Sigmoid colon (tissue), 7 donors: ENCODE measurements around the gene LAMB1. TPM values are rescaled to one million over a fixed set of nuclear protein-coding genes. Genes with fewer than 3 reads are reported as not detected.

ENCODE experiments used
- DNase-seq: peaks from one replicate; pipeline ENCODE4 v3.0.0-alpha.2; 2019
- H3K27ac ChIP-seq, 4 donors: fragments of 200-600 bp; sonication (generic); one replicate each; pipeline ENCODE4 v1.5.1; 2016 to 2019; ENCODE audit warnings: mild to moderate bottlenecking in 1 of 4
- H3K27me3 ChIP-seq, 3 donors: fragments of 200-600 bp; sonication (generic); one replicate each; pipeline ENCODE4 v1.5.1; 2019; ENCODE audit warnings: mild to moderate bottlenecking in 1 of 3
- H3K36me3 ChIP-seq, 4 donors: fragments of 200-600 bp; sonication (generic); one replicate each; pipeline ENCODE4 v1.5.1; 2016 to 2019
- H3K4me1 ChIP-seq, 4 donors: fragments of 200-600 bp; sonication (generic); one replicate each; pipeline ENCODE4 v1.5.1; 2017 to 2019
- H3K4me3 ChIP-seq, 4 donors: fragments of 200-600 bp; sonication (generic); one replicate each; pipeline ENCODE4 v1.5.1; 2017 to 2019; ENCODE audit warnings: mild to moderate bottlenecking in 2 of 4, moderate library complexity in 1 of 4
- H3K9me3 ChIP-seq, 4 donors: fragments of 200-600 bp in 3 of 4; sonication (generic) in 3 of 4; one replicate each; pipeline versions ENCODE4 v1.5.1 to v1.6.1; 2013 to 2019
- EP300 ChIP-seq, 4 donors: sonication (generic); formaldehyde crosslinking; IDR thresholded peaks; one replicate each; pipeline ENCODE4 v1.6.1; 2017; ENCODE audit warnings: antibody characterized with exemption in 4 of 4
- POLR2A ChIP-seq, 2 donors: fragments of 450-650 bp; IDR thresholded peaks; one replicate each; pipeline ENCODE4 v1.6.1; 2016; ENCODE audit warnings: antibody characterized with exemption in 2 of 2, mild to moderate bottlenecking in 2 of 2, moderate library complexity in 2 of 2
- POLR2AphosphoS5 ChIP-seq, 4 donors: sonication (generic); formaldehyde crosslinking; IDR thresholded peaks; one replicate each; pipeline ENCODE4 v1.6.1; 2017; ENCODE audit warnings: antibody characterized with exemption in 4 of 4
- WGBS, 2 donors: extraction: QIAGEN DNeasy Blood & Tissue Kit; methylation state at CpG; one replicate each; pipeline ENCODE4 v1.1.7; 2013; 5-methylcytosine and 5-hydroxymethylcytosine counted together
- intact Hi-C: fragments of 100-400 bp; cut with DNase I; formaldehyde crosslinking; loops from one replicate; pipeline ENCODE4 v1.15.1; 2023
- polyA plus RNA-seq, 3 donors: library from polyadenylated mRNA; stranded (reverse); fragments of 200-250 nt; gene quantifications; one replicate each; pipeline ENCODE4 v1.2.3, GENCODE V29; 2013
- total RNA-seq, 4 donors: library from RNA; depleted of rRNA; stranded (reverse); fragments of >200 nt; gene quantifications; one replicate each; pipeline ENCODE4 v1.1.0, GENCODE V29; 2016
- TF ChIP-seq, protein P1 (sequence below), 4 experiments: fragments of 450-650 bp in 3 of 4; fragments of 200-600 bp in 1 of 4; IDR thresholded peaks; one replicate each; pipeline ENCODE4 v1.5.1; 2016 to 2019; ENCODE audit warnings: antibody characterized with exemption in 4 of 4, mild to moderate bottlenecking in 3 of 4, moderate library complexity in 2 of 4
- donor health status: healthy with polysubstance abuse.
- donor health status: Bipolar disorder and iron deficiency.
- donor health status: healthy.

Gene LAMB1
- total and polyA plus RNA-seq, 7 donors: 16.9 to 246 (median 161) TPM

DNA sequence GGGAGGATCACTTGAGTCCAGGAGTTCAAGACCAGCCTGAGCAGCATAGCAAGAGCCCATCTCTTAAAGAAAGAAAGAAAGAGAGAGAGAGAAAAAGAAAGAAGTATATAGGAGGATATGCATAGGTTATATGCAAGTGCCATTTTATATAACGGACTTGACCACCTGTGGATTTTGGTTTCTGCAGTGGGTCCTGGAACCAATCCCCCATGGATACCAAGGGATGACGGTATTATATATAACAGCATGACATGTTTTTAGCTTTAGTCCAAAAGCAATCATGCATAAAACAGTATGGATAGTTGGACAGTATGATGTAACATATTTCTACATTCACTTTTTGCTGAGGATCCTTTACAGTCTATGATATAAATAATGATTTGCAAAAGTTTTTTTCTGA, 66.6 kb downstream of the LAMB1 start:
- TF ChIP-seq, protein P1, sequence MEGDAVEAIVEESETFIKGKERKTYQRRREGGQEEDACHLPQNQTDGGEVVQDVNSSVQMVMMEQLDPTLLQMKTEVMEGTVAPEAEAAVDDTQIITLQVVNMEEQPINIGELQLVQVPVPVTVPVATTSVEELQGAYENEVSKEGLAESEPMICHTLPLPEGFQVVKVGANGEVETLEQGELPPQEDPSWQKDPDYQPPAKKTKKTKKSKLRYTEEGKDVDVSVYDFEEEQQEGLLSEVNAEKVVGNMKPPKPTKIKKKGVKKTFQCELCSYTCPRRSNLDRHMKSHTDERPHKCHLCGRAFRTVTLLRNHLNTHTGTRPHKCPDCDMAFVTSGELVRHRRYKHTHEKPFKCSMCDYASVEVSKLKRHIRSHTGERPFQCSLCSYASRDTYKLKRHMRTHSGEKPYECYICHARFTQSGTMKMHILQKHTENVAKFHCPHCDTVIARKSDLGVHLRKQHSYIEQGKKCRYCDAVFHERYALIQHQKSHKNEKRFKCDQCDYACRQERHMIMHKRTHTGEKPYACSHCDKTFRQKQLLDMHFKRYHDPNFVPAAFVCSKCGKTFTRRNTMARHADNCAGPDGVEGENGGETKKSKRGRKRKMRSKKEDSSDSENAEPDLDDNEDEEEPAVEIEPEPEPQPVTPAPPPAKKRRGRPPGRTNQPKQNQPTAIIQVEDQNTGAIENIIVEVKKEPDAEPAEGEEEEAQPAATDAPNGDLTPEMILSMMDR (IDR thresholded peaks at IDR 0.05): no peak
- TF ChIP-seq EP300 (IDR thresholded peaks at IDR 0.05): no peak
- no peak for TF ChIP-seq POLR2A (IDR thresholded peaks at IDR 0.05)
- TF ChIP-seq POLR2AphosphoS5 (IDR thresholded peaks at IDR 0.05): no peak
- H3K27me3 ChIP-seq: no peaks in the 10 kb centered on the region

DNA sequence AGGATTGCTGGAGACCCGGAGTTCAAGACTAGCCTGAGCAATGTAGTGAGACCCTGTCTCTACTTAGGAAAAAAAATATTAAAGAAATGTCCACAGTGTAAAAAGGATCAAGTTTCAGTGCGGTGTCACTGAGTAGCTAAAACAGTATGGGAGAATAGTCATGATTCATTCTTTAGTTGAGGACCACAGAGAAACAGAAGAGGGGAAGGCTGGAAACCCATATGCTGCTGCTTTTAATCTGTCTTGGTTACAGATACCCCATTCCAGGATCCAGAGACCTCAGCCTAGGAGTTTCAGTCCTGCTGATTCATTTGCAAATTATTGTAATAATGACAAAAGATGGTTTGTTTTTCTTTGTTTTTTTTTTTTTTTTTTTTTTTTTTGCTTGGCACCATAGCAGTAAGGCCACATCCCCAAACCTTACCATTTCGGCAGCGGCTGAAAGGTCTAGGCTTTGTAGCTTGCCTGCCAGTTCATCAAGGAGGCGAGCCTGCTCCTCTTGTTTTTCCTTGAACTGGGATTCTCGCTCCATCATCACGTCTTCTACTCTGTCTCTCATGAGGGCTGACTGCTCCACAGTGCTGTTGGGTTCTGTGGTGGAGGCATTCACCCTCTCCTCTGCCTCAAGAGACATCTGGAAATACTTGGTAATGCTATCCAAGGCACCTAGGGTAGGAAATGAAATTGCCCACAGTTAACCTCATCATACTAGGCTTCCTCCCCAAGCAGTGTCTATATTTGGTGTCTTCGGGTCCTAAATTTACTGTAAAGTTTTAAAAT, 67.8 kb downstream of the LAMB1 start:
- intact Hi-C loops: loop anchor here (5.0 kb wide), 1 partner anchor 67 kb away; the partner anchor contains the start of gene LAMB1
- Histone ChIP-seq H3K27ac (peak overlapping the region; percentile 81 to 90 (median 84)), H3K9me3 (no peaks in the 10 kb centered on the region), H3K36me3 (peaks cover 3 to 40% (median 10%) of the 10 kb centered on the region in 4 donors), H3K27me3 (no peaks in the 10 kb centered on the region), H3K4me3 (no peak overlapping the region), H3K4me1 (peaks cover 0 to 92% (median 87%) of the 10 kb centered on the region in 4 donors)
- TF ChIP-seq POLR2A (IDR thresholded peaks at IDR 0.05) (no peak), POLR2AphosphoS5 (IDR thresholded peaks at IDR 0.05) (no peak), EP300 (IDR thresholded peaks at IDR 0.05) (no peak)
- TF ChIP-seq, protein P1 (IDR thresholded peaks at IDR 0.05): no peak
- WGBS, 2 donors: 81 to 95% methylated on average over 8 of the region's 8 CpGs
- no peak for DNase-seq

More for the DNA sequence above, 66.6 kb downstream of the LAMB1 start:
- DNase-seq: no peak
- intact Hi-C loops: loop anchor here (5.0 kb wide), 1 partner anchor 66 kb away; the partner anchor contains the start of gene LAMB1
- Histone ChIP-seq H3K4me1 (peaks cover 0 to 98% (median 93%) of the 10 kb centered on the region in 4 donors), H3K4me3 (no peak overlapping the region), H3K36me3 (peaks cover 0 to 28% (median 5%) of the 10 kb centered on the region in 4 donors), H3K27ac (peak overlapping the region; percentile 81 to 90 (median 84)), H3K9me3 (no peaks in the 10 kb centered on the region)
- WGBS, 2 donors: 97 to 99% methylated on average over 2 of the region's 2 CpGs

DNA sequence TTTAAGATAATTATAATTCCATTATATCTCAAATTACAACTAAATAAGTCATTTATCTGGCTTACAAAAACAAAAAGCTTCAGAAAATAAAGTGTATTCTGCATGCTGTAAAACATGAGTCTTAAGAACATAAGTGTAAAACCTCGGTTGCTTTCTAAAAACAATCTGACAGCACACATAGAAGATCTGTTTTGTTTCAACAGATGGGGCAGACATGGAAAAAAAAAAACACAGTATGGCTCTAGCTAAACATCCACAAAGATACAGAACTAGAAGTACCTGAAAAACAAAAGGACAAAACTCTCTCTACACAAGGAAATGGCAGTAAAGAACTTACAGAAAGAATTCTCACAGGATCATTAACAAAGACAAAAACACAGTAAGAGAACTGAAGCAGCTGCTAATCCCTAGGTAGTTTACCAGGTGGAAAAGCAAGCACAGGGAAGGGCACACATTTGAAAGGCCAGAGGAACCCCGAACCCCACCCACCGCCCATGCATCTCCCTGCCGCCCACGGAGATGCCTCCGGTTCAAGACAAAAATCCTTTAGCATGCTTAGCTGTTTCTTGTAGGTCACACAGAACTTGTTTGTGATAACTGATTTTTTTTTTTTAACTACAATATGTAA, 69.5 kb downstream of the LAMB1 start:
- TF ChIP-seq, protein P1 (IDR thresholded peaks at IDR 0.05): no peak
- TF ChIP-seq POLR2A (IDR thresholded peaks at IDR 0.05) (no peak), POLR2AphosphoS5 (IDR thresholded peaks at IDR 0.05) (peak; percentile 71 to 85 (median 80))
- 72 to 84% methylated on average over 6 of the region's 6 CpGs for WGBS, 2 donors
- H3K4me3 ChIP-seq: no peak overlapping the region
- intact Hi-C loops: no loop called here
- peaks cover 3 to 56% (median 27%) of the 10 kb centered on the region in 4 donors for H3K36me3 ChIP-seq
- no peak for DNase-seq
- peaks cover 0 to 75% (median 70%) of the 10 kb centered on the region in 4 donors for H3K4me1 ChIP-seq
- H3K27ac ChIP-seq: peak overlapping the region; percentile 46 to 90 (median 84)
- no peaks in the 10 kb centered on the region for H3K27me3 ChIP-seq
- H3K9me3 ChIP-seq: no peaks in the 10 kb centered on the region

DNA sequence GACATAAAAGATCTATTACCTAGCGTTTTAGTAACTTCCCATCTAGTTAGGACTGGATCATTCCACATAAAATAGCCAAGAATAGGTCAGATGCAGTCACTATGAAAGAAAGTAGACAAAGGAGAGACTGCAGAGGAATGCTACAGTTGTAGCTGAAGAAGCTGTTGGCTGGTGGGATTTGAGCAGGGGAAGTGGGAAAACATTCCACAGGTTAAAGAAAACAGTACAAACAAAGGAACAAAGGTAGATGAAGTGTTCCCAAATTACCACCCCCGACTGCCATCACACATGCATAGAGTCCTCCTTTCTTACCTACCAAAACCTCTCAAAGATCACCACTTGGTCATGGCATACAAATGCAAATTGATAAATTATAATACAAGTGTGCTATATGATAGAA, 70.2 kb downstream of the LAMB1 start:
- peak overlapping the region; percentile 46 to 90 (median 84) for H3K27ac ChIP-seq
- H3K36me3 ChIP-seq: peaks cover 3 to 63% (median 32%) of the 10 kb centered on the region in 4 donors
- no peak for DNase-seq

More for the DNA sequence above, 70.2 kb downstream of the LAMB1 start:
- Histone ChIP-seq H3K27me3 (no peaks in the 10 kb centered on the region), H3K4me1 (peaks cover 0 to 68% (median 64%) of the 10 kb centered on the region in 4 donors), H3K4me3 (no peak overlapping the region), H3K9me3 (no peaks in the 10 kb centered on the region)
- intact Hi-C loops: no loop called here
- TF ChIP-seq POLR2AphosphoS5 (IDR thresholded peaks at IDR 0.05) (no peak), POLR2A (IDR thresholded peaks at IDR 0.05) (no peak), EP300 (IDR thresholded peaks at IDR 0.05) (no peak)
- TF ChIP-seq, protein P1 (IDR thresholded peaks at IDR 0.05): no peak
- WGBS, 2 donors: 72 to 82% methylated on average over 2 of the region's 2 CpGs
